Measurements from ENCODE around the gene TYW1.

- TF ChIP-seq ZFP30 (CRISPR knock-in tag; IDR thresholded peaks at IDR 0.05) (no peak), PPARA (CRISPR knock-in tag; IDR thresholded peaks at IDR 0.05; ENCODE audit: borderline replicate concordance) (no peak), CSDC2 (CRISPR knock-in tag; IDR thresholded peaks at IDR 0.05) (no peak)
Observed at GRCh38 chr7:66958538-66959350, 37.9 kb upstream of the TYW1 start.

All from SK-N-SH treated with all-trans-retinoic acid at 6 μM for 48 hours (cell line).